ENCODE measurements around the gene USH1G.

The USH1G gene

GRCh38 chr17:74959826-74960515 lies 36.9 kb upstream of the USH1G start:
- Histone ChIP-seq H3F3A (ENCODE audit: insufficient read depth) (no peaks in the 10 kb centered on the region), H3K9me3 (ENCODE audit: insufficient read depth, low read length) (no peaks in the 10 kb centered on the region), H3K4me3 (ENCODE audit: insufficient read depth, low read length, poor library complexity, severe bottlenecking) (no peak overlapping the region), H3K36me3 (ENCODE audit: low read length) (no peaks in the 10 kb centered on the region), H3K4me2 (ENCODE audit: low read depth, low read length, poor library complexity, severe bottlenecking) (no peak overlapping the region), H3K79me2 (ENCODE audit: insufficient read depth, low read length) (no peaks in the 10 kb centered on the region), H3K27me3 (ENCODE audit: low read length) (no peaks in the 10 kb centered on the region), H2AFZ (ENCODE audit: low read depth, low read length, severe bottlenecking) (no peak overlapping the region), H3K9me2 (replicated peaks; ENCODE audit: insufficient read depth, low read length) (no peaks in the 10 kb centered on the region), H3K9ac (ENCODE audit: low read length) (no peak overlapping the region), H4K20me1 (ENCODE audit: low read depth, low read length) (no peaks in the 10 kb centered on the region), H3K27ac (ENCODE audit: low read depth, low read length) (no peak overlapping the region)
- TF ChIP-seq EZH2phosphoT487 (conservative IDR thresholded peaks at IDR 0.05; ENCODE audit: low read length), result no peak
- TF ChIP-seq, protein P1, sequence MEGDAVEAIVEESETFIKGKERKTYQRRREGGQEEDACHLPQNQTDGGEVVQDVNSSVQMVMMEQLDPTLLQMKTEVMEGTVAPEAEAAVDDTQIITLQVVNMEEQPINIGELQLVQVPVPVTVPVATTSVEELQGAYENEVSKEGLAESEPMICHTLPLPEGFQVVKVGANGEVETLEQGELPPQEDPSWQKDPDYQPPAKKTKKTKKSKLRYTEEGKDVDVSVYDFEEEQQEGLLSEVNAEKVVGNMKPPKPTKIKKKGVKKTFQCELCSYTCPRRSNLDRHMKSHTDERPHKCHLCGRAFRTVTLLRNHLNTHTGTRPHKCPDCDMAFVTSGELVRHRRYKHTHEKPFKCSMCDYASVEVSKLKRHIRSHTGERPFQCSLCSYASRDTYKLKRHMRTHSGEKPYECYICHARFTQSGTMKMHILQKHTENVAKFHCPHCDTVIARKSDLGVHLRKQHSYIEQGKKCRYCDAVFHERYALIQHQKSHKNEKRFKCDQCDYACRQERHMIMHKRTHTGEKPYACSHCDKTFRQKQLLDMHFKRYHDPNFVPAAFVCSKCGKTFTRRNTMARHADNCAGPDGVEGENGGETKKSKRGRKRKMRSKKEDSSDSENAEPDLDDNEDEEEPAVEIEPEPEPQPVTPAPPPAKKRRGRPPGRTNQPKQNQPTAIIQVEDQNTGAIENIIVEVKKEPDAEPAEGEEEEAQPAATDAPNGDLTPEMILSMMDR (IDR thresholded peaks at IDR 0.05; ENCODE audit: insufficient read depth, low read length, poor library complexity, severe bottlenecking), result no peak

- Histone ChIP-seq H3K27me3 (ENCODE audit: low read length) (no peaks in the 10 kb centered on the region), H3K9ac (ENCODE audit: low read length) (no peak overlapping the region)
Measured at GRCh38 chr17:74957935-74958740, 35.1 kb upstream of the USH1G start.

DNA sequence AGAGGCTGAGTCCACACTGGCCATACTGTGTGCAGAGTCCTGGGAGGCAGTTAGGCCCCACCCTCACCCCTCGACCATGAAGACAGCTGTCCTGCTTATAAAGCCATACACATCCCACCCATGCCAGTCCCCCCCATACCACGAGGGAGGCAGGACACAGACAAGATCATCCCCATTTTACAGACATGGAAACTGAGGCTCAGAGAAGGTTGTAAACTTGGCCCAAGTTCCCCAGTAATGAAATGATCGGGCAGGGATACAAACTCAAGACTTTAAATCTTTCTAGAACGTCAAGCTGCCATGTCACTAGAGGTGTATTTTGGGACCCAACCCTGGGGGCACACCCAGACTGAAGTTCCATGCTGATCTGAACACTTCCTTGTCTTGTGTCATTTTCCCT lies 33.0 kb upstream of the USH1G start:
- no peaks in the 10 kb centered on the region for H3K36me3 ChIP-seq (ENCODE audit: low read length)
- H3K9ac ChIP-seq (ENCODE audit: low read length), result no peak overlapping the region
- H3K79me2 ChIP-seq (ENCODE audit: insufficient read depth, low read length), result no peaks in the 10 kb centered on the region
- H3K4me3 ChIP-seq (ENCODE audit: insufficient read depth, low read length, poor library complexity, severe bottlenecking), result no peak overlapping the region
- H3K27ac ChIP-seq (ENCODE audit: low read depth, low read length), result no peak overlapping the region
- no peaks in the 10 kb centered on the region for H3K27me3 ChIP-seq (ENCODE audit: low read length)
- no peaks in the 10 kb centered on the region for H3K9me3 ChIP-seq (ENCODE audit: insufficient read depth, low read length)
- no peaks in the 10 kb centered on the region for H3K9me2 ChIP-seq (replicated peaks; ENCODE audit: insufficient read depth, low read length)
- TF ChIP-seq, protein P1 (IDR thresholded peaks at IDR 0.05; ENCODE audit: insufficient read depth, low read length, poor library complexity, severe bottlenecking), result no peak
- no peak for TF ChIP-seq EZH2phosphoT487 (conservative IDR thresholded peaks at IDR 0.05; ENCODE audit: low read length)
- no peaks in the 10 kb centered on the region for H3F3A ChIP-seq (ENCODE audit: insufficient read depth)
- no peak overlapping the region for H2AFZ ChIP-seq (ENCODE audit: low read depth, low read length, severe bottlenecking)
- H3K4me2 ChIP-seq (ENCODE audit: low read depth, low read length, poor library complexity, severe bottlenecking), result no peak overlapping the region
- no peaks in the 10 kb centered on the region for H4K20me1 ChIP-seq (ENCODE audit: low read depth, low read length)

More at GRCh38 chr17:74957935-74958740, 35.1 kb upstream of the USH1G start:
- H3K9me2 ChIP-seq (replicated peaks; ENCODE audit: insufficient read depth, low read length), result no peaks in the 10 kb centered on the region
- no peaks in the 10 kb centered on the region for H3K79me2 ChIP-seq (ENCODE audit: insufficient read depth, low read length)
- H3K27ac ChIP-seq (ENCODE audit: low read depth, low read length), result no peak overlapping the region
- H3K9me3 ChIP-seq (ENCODE audit: insufficient read depth, low read length), result no peaks in the 10 kb centered on the region
- H3F3A ChIP-seq (ENCODE audit: insufficient read depth), result no peaks in the 10 kb centered on the region
- TF ChIP-seq, protein P1 (IDR thresholded peaks at IDR 0.05; ENCODE audit: insufficient read depth, low read length, poor library complexity, severe bottlenecking), result peak; percentile 91
- TF ChIP-seq EZH2phosphoT487 (conservative IDR thresholded peaks at IDR 0.05; ENCODE audit: low read length), result no peak
- H3K4me2 ChIP-seq (ENCODE audit: low read depth, low read length, poor library complexity, severe bottlenecking), result no peak overlapping the region
- no peak overlapping the region for H3K4me3 ChIP-seq (ENCODE audit: insufficient read depth, low read length, poor library complexity, severe bottlenecking)
- H4K20me1 ChIP-seq (ENCODE audit: low read depth, low read length), result no peaks in the 10 kb centered on the region
- no peaks in the 10 kb centered on the region for H3K36me3 ChIP-seq (ENCODE audit: low read length)
- no peak overlapping the region for H2AFZ ChIP-seq (ENCODE audit: low read depth, low read length, severe bottlenecking)
